HG02943 (cell line): Measurements from ENCODE around the gene LILRB5.
"Not testable (repeated sequence)": the region's sequence is repeated elsewhere in the genome, so short reads cannot be mapped to it uniquely, and the experiment has no call there.

ENCODE experiments used
- ATAC-seq: cut with Tn5 transposase; IDR thresholded peaks from one replicate; pipeline ENCODE4 v1.9.1; 2021; ENCODE audit warnings: mild to moderate bottlenecking, low read depth, moderate library complexity; ENCODE audit not compliant: unreplicated experiment

The LILRB5 gene

DNA sequence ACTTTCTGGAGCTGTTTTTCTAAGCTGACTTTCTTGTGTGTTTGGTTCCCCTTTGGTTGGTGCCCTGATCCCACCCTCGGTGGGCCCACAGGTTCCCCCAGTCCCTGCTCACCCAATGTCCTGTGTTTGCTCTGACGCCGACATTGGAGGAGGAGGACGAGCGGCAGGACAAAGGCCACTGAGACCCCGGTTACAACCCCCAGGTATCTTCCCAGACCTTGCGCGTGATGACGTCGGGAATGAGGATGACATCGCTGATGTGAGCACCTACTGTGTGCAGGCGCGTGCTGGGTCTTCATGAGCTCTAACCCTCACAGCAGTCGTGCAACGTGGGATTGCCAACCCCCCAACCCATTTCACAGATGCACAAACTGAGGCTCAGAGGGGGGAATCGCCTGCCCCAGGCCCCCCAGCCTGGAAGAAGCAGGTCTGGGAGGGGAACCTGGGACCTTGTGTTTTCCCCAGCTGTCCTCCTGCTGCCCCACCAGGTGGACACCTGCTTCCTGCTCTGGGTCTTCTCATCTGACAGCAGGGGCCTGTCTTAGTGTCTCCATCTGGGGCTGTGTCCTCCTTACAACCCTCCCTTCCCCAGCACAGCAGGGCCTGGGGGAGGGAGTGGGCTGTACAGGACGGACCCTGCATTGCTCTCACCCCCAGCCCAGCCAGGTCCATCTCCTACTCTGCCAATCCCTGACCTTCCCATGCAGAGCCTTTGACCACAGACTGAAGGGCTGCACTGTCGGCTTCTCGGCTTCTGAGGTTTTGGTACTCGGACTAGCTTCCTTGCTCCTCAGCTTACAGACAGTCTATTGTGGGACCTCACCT is 9.8 kb downstream of the LILRB5 start:
- ATAC-seq: no peak

DNA sequence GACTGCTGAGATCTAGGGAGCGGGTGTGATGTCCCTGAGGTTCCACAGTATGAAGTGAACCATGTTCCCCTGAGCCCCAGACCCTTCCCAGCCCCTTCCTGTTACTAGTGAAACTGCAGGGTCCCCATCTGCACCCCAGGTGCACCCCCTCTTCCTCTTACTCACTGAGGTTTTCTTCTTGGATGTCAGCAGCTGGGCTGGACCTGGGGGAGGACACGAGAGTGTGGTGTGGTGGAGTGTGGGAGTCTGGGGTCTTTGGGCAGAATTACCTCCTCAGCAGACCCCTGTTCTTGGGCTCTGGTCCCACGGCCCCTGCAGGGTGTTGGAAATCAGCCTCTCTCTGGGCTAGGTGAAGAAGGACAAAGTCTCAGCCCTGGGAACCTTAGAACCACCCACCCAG is 11.1 kb downstream of the LILRB5 start:
- ATAC-seq: no peak

DNA sequence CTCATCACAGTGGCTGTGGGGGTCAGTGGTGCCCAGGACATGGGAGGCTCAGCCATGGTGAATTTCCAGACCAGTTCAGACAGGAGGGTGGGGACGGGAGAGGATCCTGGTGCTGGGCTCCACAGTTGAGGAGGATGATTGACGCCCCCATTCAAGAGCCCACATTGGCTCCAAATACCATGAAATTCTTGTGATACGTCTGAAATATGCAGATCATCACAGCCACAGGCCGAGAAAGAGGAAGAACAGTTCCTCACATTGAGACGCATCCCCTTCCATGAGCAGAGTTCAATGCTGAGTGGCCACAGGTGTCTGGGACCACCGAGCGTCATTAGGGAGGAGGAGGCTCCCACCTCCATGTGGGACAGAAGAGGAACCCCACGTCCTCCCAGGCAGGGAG is 13.3 kb downstream of the LILRB5 start:
- not testable (repeated sequence) for ATAC-seq

DNA sequence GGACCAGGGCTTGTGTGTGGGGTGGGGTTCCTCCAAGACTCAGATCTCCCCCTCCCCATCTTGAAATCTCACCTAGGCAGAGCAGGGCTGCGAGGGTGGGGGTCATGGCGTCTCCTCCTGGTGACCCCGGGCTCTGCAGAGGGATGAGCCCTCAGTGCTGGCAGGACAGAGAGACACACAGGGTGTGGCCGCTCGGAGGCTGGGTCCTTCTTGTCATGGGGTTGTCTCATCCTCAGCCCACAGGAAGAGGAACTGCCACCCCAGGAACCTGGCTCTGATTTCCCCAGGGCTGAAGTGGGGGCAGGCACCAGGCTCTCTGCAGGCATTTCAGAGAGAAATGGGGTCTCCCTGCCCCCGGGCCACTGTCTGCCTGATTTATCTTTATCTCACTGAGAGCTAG is 14.4 kb downstream of the LILRB5 start, which contains the start of gene LILRA6:
TSS of gene LILRA6 (minus strand) at position 145 of the 400 bp plus-strand sequence.
- ATAC-seq: not testable (repeated sequence)

DNA sequence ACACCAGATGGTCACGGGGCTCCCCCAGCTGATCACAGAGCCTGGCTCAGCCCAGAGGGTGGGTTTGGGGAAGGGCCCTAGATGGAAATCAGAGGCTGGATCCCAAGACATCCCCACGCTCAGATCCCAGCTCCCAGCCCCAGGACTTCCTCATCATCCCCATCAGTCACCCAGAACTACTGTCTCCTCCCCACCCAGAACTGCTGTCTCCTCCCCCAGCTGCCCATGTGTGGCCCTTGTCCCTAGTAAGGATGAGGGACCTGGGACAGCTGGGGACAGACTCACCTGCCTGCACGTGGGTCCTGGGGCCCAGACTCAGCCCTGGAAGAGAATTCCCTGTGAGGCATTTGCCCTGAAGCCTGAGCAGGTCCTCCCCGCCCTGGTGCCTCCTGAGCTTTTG is 14.8 kb downstream of the LILRB5 start:
- not testable (repeated sequence) for ATAC-seq

DNA sequence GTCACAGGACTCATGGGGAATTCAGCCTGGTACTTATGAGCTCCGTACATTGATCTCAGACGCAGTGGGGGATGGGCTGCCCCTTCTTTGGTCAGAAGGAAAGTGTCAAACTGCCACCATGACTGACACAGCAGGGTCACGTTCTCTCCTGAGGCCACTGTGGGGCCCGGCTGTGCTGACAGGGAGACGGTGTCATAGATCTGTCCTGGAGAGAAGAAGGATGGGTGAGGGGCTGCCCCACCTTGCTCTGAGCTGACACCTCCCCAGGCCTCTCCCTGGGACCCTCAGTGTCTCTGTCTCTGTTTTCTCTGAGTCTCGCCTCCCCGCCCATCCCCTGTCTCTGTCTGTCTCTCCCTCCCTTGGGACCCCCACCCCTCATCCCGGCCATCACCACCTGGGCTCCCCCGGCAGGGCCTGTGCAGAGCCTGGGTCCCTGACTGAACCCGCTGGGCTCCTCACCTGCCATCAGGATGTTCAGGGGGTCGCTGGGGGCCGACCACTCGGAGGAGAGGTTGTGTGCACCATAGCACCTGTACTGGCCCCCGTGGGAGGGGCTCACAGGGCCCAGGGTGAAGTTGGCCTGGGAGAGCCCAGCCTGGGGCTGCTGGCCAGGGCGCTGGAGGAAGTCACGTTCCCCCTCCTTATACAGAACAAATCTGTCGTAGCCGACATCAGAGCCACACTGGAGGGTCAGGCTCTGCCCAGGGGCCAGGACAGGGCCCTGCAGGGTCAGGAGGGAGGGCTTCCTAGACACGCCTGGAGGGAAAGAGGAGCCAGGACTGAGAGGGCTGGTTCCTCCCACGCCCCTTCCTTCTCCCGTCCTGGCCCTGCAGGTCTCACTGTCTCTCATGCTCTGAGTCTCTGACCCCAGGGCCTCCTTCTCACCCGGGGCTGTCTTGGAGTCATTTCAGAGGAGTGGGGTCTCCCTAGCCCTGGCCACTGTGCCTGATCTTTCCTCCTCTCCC is 16.4 kb downstream of the LILRB5 start:
- ATAC-seq: not testable (repeated sequence)

DNA sequence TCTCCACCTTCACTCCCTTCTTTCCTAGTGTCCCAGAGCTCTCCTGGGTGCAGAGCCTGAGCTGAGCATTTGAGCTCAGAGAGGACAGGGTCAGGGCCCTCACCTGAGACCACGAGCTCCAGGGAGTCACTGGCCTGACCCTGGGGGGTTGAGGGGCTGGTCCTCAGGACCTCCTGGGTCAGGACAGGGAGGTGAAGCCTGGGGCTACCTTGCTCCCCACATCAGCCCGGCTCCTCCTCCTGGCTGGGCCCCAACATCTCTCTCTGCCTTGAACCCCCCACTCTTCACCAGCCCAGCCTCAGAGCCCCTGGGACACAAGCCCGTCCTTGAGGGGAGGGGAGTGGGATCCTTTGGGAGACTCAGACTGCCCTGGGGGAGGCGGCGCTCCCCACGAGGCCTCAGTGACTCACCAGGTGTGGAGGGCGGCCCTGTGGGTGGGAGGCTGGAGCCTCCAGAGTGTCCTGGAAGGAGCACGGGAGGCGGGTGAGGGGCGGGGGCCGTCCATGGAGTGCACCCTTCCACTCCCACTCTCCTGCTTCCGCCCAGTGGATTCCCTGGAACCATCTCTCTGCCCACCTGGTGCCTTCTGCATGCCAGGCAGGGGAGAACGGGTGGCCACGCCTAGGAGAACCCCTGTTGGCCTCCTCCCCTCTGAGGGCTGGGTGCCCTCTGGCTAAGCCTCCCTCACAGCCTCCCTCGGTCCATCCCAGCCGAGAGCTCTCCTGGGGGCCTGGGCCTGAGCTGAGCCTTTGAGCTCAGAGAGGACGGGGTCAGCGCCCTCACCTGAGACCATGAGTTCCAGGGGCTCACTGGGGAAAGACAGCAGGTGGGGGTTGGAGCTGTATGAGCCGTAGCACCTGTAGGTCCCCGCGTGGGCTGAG is 17.3 kb downstream of the LILRB5 start:
- ATAC-seq: not testable (repeated sequence)

DNA sequence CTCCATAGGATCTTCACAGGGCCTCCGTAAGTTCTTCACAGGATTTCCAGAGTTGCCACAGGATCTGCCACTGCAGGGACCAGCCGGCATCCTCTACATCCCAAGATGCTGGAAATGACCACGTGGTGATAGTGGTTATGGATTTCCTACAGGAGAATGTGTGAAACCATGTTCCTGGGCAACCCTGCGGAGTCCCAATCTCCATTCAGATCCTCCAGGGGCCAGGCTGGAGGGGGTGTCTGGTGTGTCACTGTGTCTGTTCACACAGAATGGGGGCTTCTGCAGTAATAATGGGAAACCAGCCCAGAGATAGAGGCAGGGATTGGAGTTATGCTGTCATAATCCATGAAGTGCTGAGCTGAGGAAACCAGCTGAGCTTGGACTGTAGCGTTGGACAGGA is 23.1 kb downstream of the LILRB5 start:
- no peak for ATAC-seq

DNA sequence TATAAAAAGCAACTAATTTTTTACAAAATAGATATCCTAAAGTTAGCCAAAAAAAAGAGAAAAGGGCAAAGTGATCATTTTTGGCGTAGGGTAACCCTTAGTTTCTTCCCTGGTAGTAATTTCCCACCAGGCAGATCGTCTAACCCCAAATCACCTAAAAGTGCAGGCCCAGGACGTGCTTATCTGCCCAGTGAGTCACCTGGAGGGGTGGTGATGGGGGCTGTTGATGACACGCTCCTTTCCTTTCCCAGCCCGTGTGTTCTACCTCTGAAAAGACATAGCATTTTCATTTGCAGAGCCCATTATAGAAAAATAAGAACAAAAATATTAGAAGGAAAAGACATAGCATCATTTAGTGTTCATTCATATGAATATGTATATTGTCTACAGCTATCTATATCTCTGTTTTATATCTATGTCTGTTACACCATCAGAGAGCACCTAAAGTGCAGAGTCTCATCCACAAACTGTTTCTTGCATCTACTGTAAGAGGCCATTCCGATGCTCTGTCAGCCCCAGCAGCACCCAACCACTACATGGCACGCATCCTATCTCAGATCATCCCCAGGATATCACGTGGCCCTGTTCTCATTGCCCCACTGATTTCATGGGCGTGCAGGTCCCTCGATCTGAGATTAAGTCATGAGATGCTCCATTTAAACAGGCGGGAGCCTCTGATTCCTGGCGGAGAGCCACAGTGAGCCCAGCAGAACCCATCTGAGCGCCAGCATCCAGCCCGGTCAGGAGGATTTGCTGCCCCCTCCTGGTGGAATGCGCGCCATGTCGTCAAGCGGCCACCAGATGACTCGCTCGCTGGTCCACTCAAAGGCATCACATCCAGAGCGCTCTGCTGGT is 25.8 kb downstream of the LILRB5 start:
- ATAC-seq: no peak

DNA sequence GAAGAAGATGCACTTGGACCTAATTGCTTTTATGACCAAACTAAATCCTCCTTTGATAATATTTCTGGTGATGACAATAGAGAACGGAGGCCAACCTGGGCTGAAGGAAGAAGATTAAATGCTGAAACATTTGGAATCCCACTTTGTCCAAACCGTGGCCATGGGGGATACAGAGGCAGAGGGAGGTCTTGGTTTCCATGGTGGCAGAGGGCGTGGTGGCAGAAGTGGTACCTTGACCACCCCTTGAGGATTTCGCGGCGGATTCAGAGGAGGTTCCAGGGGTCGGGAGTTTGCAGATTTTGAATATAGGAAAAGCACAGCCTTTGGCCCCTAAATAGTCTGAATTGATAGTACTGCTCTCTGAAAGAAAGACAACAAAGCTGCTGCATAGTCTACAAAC is 27.0 kb downstream of the LILRB5 start:
- ATAC-seq: no peak

DNA sequence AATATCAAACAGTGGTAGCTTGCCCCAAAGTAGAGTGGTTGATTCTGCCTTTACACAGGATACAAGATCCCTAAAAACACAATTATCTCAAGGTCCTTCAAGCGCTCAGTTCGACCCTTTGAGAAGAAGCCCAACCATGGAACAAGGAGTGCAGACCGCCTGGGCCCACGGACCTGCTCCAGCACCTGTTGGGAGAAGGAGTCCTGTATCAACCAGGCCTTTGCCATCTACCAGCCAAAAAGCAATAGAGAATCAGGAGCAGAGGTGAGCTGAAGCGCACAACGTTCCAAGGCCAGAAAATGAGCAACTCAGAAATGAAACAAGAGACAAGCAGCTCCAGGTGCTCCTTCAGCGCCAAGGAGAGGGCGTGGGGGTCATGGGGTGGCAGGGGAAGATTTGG is 27.9 kb downstream of the LILRB5 start:
- ATAC-seq: no peak

DNA sequence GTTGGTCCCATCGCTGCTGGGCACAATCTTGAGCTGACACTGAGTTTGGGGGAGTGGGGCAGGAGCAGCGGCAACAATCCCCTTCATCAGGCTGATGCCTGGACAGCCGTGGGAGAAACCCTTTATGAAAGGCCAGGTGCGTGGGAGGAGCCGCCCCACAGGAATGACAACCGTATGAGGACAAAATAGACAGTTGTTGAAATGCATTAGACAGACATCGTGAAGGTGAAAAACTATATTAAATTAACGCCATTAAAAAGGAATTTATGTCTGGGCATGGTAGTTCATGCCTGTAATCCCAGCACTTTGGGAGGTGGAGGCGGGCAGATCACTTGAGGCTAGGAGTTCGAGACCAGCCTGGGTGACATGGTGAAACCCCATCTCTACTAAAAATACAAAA is 32.5 kb downstream of the LILRB5 start:
- not testable (repeated sequence) for ATAC-seq

DNA sequence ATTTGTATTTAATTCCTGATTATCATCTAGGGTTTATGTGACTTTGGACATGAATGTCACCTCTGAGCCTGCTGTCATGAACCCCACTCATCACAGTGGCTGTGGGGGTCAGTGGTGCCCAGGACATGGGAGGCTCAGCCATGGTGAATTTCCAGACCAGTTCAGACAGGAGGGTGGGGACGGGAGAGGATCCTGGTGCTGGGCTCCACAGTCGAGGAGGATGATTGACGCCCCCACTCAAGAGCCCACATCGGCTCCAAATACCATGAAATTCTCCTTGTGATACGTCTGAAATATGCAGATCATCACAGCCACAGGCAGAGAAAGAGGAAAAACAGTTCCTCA is 33.2 kb downstream of the LILRB5 start:
- ATAC-seq: not testable (repeated sequence)

DNA sequence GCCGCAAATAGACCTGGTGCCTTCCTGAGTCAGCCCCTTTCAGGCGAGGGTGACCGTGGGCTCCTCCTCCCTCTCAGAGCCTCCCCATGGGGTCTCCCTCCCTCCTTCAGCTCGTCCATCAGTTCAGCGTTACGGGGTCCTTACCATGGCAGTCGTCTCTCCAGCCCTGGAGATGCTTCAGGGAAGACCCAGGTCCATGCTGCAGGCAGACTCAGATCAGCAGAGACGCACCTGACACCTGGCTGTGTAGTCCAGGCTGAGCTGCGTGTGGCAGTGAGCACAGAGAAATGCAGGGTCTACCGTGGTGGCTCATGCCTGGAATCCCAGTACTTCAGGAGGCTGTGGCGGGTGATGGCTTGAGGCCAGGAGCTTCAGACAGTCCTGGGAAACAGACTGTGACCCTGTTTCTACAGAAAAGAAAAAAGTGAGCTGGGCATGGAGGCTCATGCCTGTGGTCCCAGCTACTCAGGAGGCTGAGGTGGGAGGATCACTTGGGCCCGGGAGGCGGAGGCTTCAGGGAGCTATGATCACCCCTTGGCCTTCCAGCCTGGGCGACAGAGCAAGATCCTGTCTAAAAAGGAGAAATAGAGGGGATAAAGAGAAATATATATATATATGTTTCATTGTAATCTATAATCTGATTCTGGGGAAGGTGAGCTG is 33.7 kb downstream of the LILRB5 start:
- ATAC-seq: not testable (repeated sequence)

DNA sequence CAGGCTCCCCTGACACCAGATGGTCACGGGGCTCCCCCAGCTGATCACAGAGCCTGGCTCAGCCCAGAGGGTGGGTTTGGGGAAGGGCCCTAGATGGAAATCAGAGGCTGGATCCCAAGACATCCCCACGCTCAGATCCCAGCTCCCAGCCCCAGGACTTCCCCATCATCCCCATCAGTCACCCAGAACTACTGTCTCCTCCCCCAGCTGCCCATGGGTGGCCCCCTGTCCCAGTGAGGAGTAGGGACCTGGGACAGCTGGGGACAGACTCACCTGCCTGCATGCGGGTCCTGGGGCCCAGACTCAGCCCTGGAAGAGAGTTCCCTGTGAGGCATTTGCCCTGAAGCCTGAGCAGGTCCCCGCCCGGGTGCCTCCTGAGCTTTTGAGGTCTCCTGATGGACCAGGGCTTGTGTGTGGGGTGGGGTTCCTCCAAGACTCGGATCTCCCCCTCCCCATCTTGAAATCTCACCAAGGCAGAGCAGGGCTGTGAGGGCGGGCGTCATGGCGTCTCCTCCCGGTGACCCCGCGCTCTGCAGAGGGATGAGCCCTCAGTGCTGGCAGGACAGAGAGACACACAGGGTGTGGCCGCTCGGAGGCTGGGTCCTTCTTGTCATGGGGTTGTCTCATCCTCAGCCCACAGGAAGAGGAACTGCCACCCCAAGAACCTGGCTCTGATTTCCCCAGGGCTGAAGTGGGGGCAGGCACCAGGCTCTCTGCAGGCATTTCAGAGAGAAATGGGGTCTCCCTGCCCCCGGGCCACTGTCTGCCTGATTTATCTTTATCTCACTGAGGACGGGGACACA is 34.4 kb downstream of the LILRB5 start, which contains the start of gene LILRB3:
TSS of gene LILRB3 (minus strand) at position 534 of the 803 bp plus-strand sequence. CDS start at position 503, 31 bp downstream.
- not testable (repeated sequence) for ATAC-seq

DNA sequence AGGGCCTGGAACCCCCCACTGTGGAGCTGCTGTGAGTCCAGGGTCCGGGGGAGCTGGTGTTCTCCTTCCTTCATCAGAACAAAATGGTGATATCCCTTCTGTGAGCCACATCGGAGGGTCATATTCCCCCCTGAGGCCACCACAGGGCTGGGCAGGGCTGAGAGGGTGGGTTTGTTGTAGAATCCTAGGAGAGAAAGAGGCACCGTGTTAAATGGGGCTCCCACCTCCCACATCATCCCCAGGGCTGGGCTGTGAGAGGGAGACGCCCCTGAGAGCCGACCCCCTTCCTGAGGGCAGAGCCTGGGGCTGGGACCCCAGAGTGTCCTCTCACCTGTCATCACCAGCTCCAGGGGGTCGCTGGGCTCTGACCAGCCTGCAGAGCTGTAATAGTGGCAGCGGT is 35.1 kb downstream of the LILRB5 start:
- not testable (repeated sequence) for ATAC-seq

DNA sequence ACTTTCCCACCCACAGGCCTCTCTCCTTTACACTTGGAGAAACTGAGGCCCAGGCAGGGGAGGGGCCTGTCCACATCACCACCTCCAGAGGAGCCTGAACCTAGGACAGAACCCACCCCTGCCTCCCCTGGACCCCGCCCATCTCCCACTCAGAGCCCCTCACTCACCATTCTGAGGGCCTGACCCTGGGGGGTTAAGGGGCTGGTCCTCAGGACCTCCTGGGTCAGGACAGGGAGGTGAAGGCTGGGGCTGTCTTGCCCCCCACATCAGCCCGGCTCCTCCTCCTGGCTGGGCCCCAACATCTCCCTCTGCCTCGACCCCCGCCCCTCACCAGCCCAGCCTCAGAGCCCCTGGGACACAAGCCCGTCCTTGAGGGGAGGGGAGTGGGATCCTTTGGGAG is 37.4 kb downstream of the LILRB5 start:
- ATAC-seq: not testable (repeated sequence)
